SJCRH30 (cell line): ENCODE data around the gene HINT1. TPM values are rescaled to one million over a fixed set of nuclear protein-coding genes. Genes with fewer than 3 reads are reported as not detected.
"Not testable (repeated sequence)": the region's sequence is repeated elsewhere in the genome, so short reads cannot be mapped to it uniquely, and the experiment has no call there.

Experiments used
- DNase-seq, 2 experiments: peaks; one replicate each; pipeline ENCODE4 v3.0.0-alpha.2; 2015 to 2020
- H3K27ac ChIP-seq: fragments of 250-450 bp; sonication (Bioruptor Pico); 2 replicates; pipeline ENCODE4 v1.5.1; 2020; ENCODE audit warnings: mild to moderate bottlenecking, moderate library complexity
- H3K27me3 ChIP-seq: fragments of 250-450 bp; sonication (Bioruptor Pico); 2 replicates; pipeline ENCODE4 v1.5.1; 2020; ENCODE audit warnings: mild to moderate bottlenecking, moderate library complexity
- H3K36me3 ChIP-seq: fragments of 250-450 bp; sonication (Bioruptor Pico); 2 replicates; pipeline ENCODE4 v1.5.1; 2020; ENCODE audit warnings: mild to moderate bottlenecking, moderate library complexity
- H3K4me1 ChIP-seq: fragments of 250-450 bp; sonication (Bioruptor Pico); 2 replicates; pipeline ENCODE4 v1.5.1; 2020; ENCODE audit warnings: mild to moderate bottlenecking, moderate library complexity
- H3K4me3 ChIP-seq: fragments of 250-450 bp; sonication (Bioruptor Pico); 2 replicates; pipeline ENCODE4 v1.5.1; 2020; ENCODE audit warnings: mild to moderate bottlenecking, moderate library complexity
- H3K9me3 ChIP-seq: fragments of 250-450 bp; sonication (Bioruptor Pico); replicated peaks from 2 replicates; pipeline ENCODE4 v1.5.1; 2020; ENCODE audit warnings: mild to moderate bottlenecking, moderate library complexity
- total RNA-seq: library from RNA; depleted of rRNA; stranded (reverse); fragments of >200 nt; shearing (Covaris generic); gene quantifications from 2 replicates; pipeline ENCODE4 v1.2.3, GENCODE V29; 2014

The HINT1 gene
- total RNA-seq, 1 experiment from 2014 or later, result 350 TPM

DNA sequence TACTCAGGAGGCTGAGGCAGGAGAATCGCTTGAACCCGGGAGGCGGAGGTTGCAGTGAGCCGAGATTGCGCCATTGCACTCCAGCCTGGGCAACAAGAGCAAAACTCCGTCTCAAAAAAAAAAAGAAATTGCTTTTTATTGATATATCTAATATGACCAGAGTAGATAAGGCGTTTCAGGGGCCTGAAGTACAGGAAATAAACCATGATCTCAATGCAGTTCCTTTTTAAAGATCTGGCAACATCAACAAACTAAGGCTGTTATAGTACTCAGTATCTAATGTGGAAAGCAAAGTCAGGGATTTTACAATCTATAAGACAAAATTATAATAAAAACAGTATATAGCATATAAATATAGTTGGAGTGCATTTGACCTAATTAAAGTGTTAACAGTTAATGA lies 28.8 kb upstream of the HINT1 start:
- H3K27ac ChIP-seq, H3K4me1 ChIP-seq, H3K4me3 ChIP-seq, H3K9me3 ChIP-seq, H3K36me3 ChIP-seq, DNase-seq, H3K27me3 ChIP-seq: not testable (repeated sequence)

DNA sequence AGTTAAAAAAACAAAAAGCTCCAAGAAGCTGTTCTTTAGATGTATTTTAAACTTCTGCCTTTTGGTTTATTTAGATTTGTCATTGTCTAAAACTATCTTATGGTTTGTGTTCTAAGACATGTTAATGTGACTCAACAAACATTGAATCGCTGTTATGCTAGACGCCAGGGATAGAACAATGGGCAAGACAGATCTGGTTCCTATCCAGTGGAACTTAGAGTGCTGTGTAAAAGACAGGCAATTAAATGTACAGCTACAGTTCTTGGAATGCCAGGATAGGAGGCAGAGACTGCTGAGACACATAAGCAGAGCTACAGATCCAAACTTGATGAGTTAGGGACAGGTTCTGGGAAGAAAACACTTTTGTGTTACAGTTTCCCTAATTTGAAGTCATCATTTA lies 28.1 kb upstream of the HINT1 start:
- H3K27me3 ChIP-seq, result no peaks in the 10 kb centered on the region
- no peaks in the 10 kb centered on the region for H3K9me3 ChIP-seq
- no peaks in the 10 kb centered on the region; the same call in 1 of the 2 replicates for H3K4me1 ChIP-seq
- DNase-seq, result no peak
- 0 out of 2 replicates have a peak, but pooled peaks cover 2% of the 10 kb centered on the region for H3K36me3 ChIP-seq
- no peak overlapping the region for H3K4me3 ChIP-seq
- no peak overlapping the region for H3K27ac ChIP-seq

DNA sequence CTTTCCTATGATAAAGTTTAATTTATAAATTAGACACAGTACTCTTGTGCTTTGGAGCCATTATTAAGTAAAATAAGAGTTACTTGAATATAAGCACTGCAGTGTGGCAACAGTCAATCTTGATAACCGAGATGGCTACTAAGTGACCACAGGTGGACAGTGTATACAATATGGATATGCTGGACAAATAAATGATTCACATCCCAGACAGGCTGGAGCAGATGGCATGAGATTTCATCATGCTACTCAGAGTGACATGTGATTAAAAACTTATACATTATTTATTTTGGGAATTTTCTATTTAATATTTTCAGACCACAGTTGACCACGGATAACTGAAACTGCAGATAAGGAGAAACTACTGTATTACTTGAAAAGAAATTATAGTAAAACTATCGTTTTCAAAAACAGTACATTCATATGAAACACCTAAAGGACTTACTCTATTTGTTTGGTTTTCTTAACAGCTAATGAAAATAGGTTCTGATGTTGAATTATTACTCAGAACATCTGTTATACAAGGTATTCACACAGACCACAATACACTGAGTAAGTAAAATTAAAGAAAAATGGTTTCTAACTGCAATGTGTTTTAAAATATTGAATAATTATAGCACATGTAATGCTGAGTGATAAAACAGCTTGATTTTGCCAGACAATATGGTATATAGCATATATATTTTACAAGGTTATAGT lies 21.7 kb upstream of the HINT1 start:
- DNase-seq, result peak; percentile 35 to 66
- Histone ChIP-seq H3K4me3 (no peak overlapping the region), H3K27me3 (no peaks in the 10 kb centered on the region), H3K36me3 (0 out of 2 replicates have a peak, but pooled peaks cover 2% of the 10 kb centered on the region), H3K27ac (peak overlapping the region; percentile 53), H3K4me1 (peaks cover 28% of the 10 kb centered on the region), H3K9me3 (no peaks in the 10 kb centered on the region)

DNA sequence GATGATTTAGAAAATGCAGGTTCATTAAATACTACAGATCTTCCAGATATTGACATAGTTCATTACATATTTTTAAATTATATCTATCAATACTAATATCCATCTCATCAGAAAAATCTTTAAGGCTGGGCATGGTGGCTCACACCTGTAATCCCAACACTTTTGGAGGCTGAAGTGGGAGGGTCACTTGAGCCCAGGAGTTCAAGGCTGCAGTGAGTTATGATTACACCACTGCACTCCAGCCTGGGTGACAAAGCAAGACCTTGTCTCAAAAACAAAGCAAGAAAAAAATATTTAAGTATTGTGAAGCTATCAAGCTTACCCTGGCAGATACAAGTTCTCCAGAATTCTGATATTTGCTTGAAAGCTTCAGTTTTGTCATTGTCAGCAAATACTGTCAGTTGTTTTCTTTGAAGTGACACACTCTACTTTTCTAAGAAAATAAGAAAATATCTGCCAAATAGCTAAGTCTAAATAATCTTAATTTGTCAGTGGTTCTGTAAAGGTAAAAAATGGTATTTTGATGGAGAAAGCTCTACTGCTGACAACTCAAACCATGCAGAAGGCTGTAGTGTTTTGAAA lies 20.6 kb upstream of the HINT1 start:
- no peak overlapping the region for H3K4me3 ChIP-seq
- no peaks in the 10 kb centered on the region for H3K9me3 ChIP-seq
- DNase-seq, result no peak
- H3K27me3 ChIP-seq, result no peaks in the 10 kb centered on the region
- no peak overlapping the region for H3K27ac ChIP-seq
- peaks cover 28% of the 10 kb centered on the region for H3K4me1 ChIP-seq
- 0 out of 2 replicates have a peak, but pooled peaks cover 2% of the 10 kb centered on the region for H3K36me3 ChIP-seq

DNA sequence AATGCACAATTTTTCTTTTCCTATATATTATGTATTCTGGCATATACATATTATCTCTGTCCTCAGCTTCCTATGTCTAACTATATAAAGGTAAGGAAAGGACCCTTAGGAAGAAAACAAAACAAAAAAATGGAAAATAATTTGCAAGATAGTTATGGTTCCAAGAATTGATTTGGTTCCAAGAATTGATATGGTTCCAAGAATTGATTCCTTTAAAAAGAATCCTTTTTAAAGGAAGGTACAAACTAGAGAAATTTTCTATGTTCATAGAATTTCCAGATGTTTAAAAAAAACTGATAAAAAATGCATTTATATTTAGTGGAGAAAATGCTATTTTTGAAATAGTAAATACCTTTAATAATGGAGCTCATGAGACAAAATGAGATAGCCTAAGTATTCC lies 17.8 kb upstream of the HINT1 start:
- Histone ChIP-seq H3K36me3 (no peaks in the 10 kb centered on the region), H3K27me3 (no peaks in the 10 kb centered on the region), H3K27ac (peak overlapping the region; percentile 3; the same call in 1 of the 2 replicates), H3K4me1 (peaks cover 28% of the 10 kb centered on the region), H3K9me3 (no peaks in the 10 kb centered on the region), H3K4me3 (no peak overlapping the region)
- DNase-seq, result no peak

DNA sequence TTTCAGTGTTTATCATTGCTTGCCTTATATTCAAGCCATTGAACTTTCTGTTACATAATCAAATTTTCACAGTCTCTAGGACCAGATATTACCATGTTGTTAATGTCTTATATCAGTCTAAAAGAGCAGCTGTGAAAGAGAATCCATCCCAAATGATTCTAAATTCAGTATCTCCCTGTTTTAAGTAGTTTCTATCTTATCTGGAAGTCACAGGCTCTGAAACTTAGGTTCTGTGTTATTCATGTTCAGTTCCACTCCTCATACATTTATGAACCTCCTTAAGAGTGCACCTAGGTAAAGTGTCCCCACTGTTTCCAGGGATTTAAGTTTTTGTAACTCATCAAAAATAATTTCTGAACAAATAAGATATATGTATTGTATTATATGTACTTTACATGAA lies 15.4 kb upstream of the HINT1 start:
- no peak overlapping the region for H3K27ac ChIP-seq
- H3K27me3 ChIP-seq, result no peaks in the 10 kb centered on the region
- H3K36me3 ChIP-seq, result no peaks in the 10 kb centered on the region
- no peaks in the 10 kb centered on the region for H3K9me3 ChIP-seq
- no peak overlapping the region for H3K4me3 ChIP-seq
- peaks cover 15% of the 10 kb centered on the region for H3K4me1 ChIP-seq
- no peak for DNase-seq

DNA sequence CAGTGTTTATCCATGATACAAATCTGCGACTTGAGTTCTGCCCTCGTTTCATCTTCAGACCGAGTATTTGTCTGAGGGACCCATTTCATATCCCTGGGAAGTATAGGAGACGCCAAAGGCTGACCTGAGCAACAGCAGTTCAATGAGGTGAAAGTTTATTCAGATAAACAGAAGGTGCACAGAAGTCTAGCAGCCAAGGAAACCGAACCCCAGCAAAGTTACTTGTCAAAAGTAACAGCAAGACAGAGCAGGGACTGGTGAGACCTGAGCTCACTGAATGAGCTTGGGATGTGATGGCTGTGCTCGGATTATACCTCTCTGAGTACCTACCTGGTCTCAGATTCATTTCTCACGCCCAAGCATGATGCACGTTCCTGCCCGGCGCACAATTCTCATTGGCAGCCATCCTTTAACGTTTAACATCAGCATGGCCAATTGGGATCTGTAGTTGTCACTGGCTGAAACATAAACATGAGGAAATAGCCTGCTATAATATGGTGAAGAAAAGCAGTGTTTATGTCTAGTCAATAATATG lies 6.3 kb upstream of the HINT1 start:
- no peaks in the 10 kb centered on the region for H3K36me3 ChIP-seq
- H3K27ac ChIP-seq, result peak overlapping the region; percentile 42
- DNase-seq, result peak in 1 of 2 experiments; percentile 22

DNA sequence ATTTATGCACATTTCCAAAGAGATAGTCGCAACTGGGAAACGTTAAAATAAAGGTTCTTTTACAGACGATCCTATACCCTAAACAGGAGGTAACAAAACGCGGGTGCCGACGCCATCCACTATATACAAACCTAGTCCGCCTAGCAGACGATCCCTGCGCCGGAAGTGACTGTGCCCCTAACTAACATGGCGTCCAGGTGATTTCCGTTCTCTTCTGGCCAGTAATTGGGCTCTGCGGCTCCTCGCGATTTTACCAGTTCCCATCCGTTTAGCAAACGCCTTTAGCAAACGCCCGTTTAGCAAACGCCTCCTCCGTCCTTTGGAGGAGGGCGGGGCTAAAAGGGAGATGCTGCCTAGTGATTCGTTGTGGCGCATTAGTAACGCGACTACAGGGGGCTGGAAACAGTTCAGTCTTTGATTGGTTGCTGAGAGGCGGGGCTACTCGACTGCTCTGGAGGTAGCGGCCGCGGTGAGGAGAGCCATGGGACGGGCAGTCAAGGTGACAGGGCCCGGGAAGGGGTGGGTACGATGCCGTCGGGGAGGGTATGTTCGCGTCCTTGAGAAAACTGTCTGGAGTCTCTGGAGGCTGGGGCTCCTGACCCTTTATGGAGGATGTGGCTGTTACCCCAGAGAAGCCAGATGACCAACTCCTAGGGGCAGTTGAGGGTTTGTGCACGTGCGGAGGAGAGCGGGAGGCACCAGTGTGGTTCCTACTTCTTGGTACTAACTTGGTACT lies 5.7 kb upstream of the HINT1 start, which contains the start of gene LYRM7:
TSS of gene LYRM7 (plus strand) at position 405 of the 736 bp plus-strand sequence. CDS start at position 482, 77 bp downstream.
- Histone ChIP-seq H3K4me1 (no peaks in the 10 kb centered on the region), H3K4me3 (peak within 1 kb of the TSS; percentile 63), H3K27ac (peak within 1 kb of the TSS; percentile 42), H3K9me3 (no peaks in the 10 kb centered on the region), H3K36me3 (no peaks in the 10 kb centered on the region), H3K27me3 (no peaks in the 10 kb centered on the region)
- peak; percentile 98 to 99 for DNase-seq

More for the DNA sequence above, 6.3 kb upstream of the HINT1 start:
- Histone ChIP-seq H3K4me1 (no peaks in the 10 kb centered on the region), H3K4me3 (peak overlapping the region; percentile 63), H3K27me3 (no peaks in the 10 kb centered on the region), H3K9me3 (no peaks in the 10 kb centered on the region)

DNA sequence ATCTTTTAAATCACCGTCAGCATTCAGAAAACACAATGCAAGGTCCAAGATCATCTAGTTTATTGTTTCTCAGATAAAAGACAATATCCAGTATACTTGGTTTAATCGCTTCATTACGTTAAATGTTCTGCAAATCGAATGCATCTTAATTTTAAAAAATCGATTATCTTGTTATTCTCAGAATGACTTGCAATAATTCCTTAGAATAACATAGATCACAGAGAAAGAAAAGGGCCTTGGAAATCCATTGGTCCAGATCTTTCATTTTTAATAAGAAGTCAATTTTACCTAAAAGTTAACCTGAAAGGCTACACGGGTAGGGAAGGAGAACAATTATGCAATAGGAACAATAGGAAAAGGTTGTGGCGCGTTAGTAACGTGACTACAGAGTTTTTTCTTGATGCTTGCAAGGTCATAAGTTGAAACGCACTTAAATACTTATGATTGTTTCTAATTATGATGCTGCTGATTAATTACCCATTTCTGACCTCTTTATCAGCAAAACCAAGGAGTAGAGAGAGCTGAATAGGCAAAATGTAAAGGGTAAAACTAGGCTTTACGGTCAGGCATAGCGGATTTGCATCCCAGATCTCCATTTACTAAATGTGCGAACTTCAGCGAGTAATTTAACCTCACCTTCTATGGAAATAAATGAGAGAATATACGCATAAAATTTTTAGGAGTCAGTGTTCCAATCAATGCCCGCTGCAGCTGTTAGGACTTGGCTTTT lies 4.9 kb upstream of the HINT1 start:
- H3K4me3 ChIP-seq, result peak overlapping the region; percentile 63
- no peaks in the 10 kb centered on the region for H3K27me3 ChIP-seq
- H3K4me1 ChIP-seq, result no peaks in the 10 kb centered on the region
- peak overlapping the region; percentile 31; the same call in 1 of the 2 replicates for H3K27ac ChIP-seq
- no peaks in the 10 kb centered on the region for H3K36me3 ChIP-seq
- H3K9me3 ChIP-seq, result no peaks in the 10 kb centered on the region
- no peak for DNase-seq

DNA sequence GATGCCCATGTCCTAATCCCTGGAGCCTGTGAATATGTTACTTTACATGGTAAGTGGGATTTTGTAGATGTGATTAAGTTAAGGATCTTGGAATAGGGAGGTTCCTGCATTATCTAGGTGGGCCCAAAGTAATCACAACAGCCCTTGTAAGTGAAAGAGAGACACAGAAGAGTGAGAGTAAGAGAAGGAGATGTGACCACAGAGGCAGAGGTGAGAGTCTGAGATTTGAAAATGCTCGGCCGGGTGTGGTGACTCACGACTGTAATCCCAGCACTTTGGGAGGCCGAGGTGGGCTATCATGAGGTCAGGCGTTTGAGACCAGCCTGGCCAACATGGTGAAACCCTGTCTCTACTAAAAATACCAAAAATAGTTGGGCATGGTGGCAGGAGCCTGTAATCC lies 2.6 kb upstream of the HINT1 start:
- Histone ChIP-seq H3K4me3 (no peak overlapping the region), H3K4me1 (no peaks in the 10 kb centered on the region), H3K27me3 (no peaks in the 10 kb centered on the region), H3K9me3 (no peaks in the 10 kb centered on the region), H3K27ac (no peak overlapping the region), H3K36me3 (no peaks in the 10 kb centered on the region; the same call in 1 of the 2 replicates)
- no peak for DNase-seq

DNA sequence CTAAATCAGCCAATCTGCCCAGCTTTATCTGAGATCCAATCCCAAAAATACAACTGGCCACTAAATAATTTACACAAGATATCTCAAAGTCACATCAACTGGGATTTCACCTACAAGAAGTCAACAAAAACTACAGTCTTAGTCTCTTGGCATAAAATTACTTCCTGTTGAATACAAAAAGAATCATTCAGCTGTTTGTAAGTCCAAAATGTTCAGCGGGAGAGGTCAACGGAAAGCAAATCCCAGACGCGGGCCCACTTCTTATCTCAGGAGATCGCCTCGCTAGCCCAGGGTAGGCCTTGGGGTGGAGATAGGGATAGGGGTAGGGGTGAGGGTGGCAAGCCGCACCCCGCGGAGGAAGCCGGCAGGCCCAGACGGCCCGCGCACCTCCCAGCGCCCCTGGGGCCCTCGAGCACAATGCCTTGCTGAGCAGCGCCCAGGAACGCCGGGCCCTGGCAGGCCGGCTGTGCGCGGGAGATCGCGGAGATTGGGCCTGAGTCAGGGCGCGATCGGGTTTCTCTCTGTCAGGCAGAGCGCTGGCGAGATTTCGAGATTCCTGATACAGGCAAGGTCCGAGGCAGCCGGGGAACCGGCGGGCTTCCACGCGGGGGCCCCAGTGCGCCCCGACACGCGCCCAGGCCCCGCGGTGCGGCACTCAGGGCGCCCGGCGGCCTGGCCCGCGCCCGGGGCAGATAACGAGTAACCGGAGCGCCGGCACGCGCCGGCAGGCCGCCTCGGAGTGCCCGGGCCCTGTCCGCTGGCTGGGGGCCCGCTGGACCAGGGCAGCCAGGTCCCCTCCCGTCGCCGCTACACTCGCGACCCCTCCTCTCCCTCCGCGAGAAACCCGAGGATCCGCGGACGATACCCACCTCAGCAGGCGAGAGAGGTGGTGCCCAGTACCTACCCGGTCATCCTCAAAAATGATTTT lies 601 bp downstream of the HINT1 start:
- H3K9me3 ChIP-seq, result no peaks in the 10 kb centered on the region
- H3K27ac ChIP-seq, result peak overlapping the region; percentile 88
- no peaks in the 10 kb centered on the region for H3K27me3 ChIP-seq
- peaks cover 25% of the 10 kb centered on the region for H3K36me3 ChIP-seq
- peak overlapping the region; percentile 87 for H3K4me3 ChIP-seq
- H3K4me1 ChIP-seq, result no peaks in the 10 kb centered on the region; the same call in 1 of the 2 replicates
- peak; percentile 87 to 89 for DNase-seq

DNA sequence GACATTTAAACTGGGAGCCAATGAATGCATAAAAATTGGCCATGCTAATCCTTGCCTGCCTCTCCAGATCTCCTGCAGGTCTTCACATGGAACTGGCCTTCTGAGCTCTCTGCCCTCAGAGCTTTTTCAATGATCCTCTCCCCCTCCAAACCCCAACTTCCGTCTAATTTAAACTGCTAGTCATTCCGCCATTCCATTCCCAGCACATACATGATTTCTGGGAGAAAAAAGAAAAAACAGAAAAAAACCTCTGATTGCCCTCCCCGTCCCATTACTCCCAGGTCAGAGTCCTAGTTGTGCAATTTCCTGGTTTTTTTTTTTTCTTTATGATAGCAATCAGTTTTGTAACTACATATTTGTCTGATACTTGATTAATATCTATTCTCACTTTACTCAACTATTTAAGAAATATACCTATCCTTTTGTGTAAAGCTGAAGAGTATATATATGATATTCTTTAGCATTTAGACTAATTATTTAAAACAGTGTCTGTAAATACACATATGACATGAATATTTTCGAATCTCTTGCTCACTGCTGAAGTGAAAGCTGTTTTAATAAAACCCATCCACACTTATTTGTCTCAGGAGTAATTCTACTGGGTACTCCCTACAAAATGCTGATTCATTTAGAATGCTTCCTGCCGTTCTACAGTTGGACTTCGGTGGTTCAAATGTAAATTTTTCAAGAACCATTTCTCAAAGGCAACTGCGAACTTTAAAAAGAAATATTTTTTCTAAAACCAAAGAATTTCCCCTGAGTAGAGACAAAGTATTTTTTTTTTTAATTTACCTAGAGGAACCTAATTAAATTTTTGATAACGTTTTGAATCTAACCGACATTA lies 1.6 kb downstream of the HINT1 start:
- Histone ChIP-seq H3K36me3 (peaks cover 34% of the 10 kb centered on the region), H3K4me3 (peak overlapping the region; percentile 87), H3K4me1 (no peaks in the 10 kb centered on the region; the same call in 1 of the 2 replicates), H3K9me3 (no peaks in the 10 kb centered on the region), H3K27me3 (no peaks in the 10 kb centered on the region), H3K27ac (peak overlapping the region; percentile 88)
- DNase-seq, result peak in 1 of 2 experiments; percentile 27

DNA sequence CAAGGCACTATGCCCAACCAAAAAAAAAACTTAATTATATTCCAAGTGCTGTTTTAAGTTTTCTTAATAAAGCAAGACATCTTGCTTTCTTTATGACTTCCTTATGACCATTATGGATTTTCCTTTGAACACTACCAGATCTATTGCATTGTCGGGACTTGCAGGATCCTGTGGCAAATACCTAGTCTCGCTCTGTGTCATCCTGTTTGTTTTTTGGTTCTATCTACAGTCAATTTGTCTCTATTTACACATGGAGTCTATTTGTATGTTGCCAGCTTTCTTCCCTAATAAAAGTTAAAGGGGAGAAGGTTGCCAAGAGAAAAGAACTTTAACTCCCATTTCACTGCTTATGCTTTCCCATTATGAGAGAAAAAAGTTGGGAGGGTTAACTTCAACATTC lies 4.9 kb downstream of the HINT1 start:
- DNase-seq, result no peak
- no peak overlapping the region for H3K27ac ChIP-seq
- H3K27me3 ChIP-seq, result no peaks in the 10 kb centered on the region
- H3K36me3 ChIP-seq, result peaks cover 45% of the 10 kb centered on the region
- no peaks in the 10 kb centered on the region for H3K9me3 ChIP-seq
- no peaks in the 10 kb centered on the region; the same call in 1 of the 2 replicates for H3K4me1 ChIP-seq
- H3K4me3 ChIP-seq, result no peak overlapping the region
